HepG2 (cell line): ENCODE data around the gene C20orf144. TPM values are rescaled to one million over a fixed set of nuclear protein-coding genes. Genes with fewer than 3 reads are reported as not detected.
A peak's percentile ranks its signal among the peaks of the same experiment; 100 is the strongest.

Experiments
- DPF2 ChIP-seq: sonication (generic); formaldehyde crosslinking; IDR thresholded peaks from 2 replicates; pipeline ENCODE4 v1.4.0; 2020; ENCODE audit warnings: mild to moderate bottlenecking, low read depth, missing genetic modification reagents, borderline replicate concordance
- FOXM1 ChIP-seq: sonication (generic); formaldehyde crosslinking; IDR thresholded peaks from 2 replicates; pipeline ENCODE4 v1.5.0; 2020; ENCODE audit warnings: missing genetic modification reagents
- KDM1A ChIP-seq: IDR thresholded peaks from 2 replicates; pipeline ENCODE4 v1.6.1; 2016; ENCODE audit warnings: missing compliant biosample characterization
- MED1 ChIP-seq: sonication (generic); formaldehyde crosslinking; IDR thresholded peaks from 2 replicates; pipeline ENCODE4 v1.4.0; 2020; ENCODE audit warnings: missing genetic modification reagents
- MZF1 ChIP-seq: sonication (generic); formaldehyde crosslinking; IDR thresholded peaks from 2 replicates; pipeline ENCODE4 v1.8.1; 2023; ENCODE audit warnings: mild to moderate bottlenecking, missing genetic modification reagents, borderline replicate concordance
- NFE2 ChIP-seq: sonication (generic); formaldehyde crosslinking; IDR thresholded peaks from 2 replicates; pipeline ENCODE4 v1.4.0; 2020; ENCODE audit warnings: missing genetic modification reagents
- NFIC ChIP-seq: IDR thresholded peaks from 2 replicates; pipeline ENCODE4 v1.6.1; 2012; ENCODE audit warnings: mild to moderate bottlenecking, low read length, inconsistent platforms
- NONO ChIP-seq, 2 experiments: fragments of 450-650 bp in 1 of 2; sonication (generic) in 1 of 2; formaldehyde crosslinking in 1 of 2; IDR thresholded peaks in 1 of 2; conservative IDR thresholded peaks in 1 of 2; 2 replicates each; pipeline versions ENCODE4 v1.6.1 to v1.8.0; 2017 to 2022; ENCODE audit warnings: mild to moderate bottlenecking in 1 of 2, missing genetic modification reagents in 1 of 2, moderate library complexity in 1 of 2
- RFXAP ChIP-seq: sonication (generic); formaldehyde crosslinking; IDR thresholded peaks from 2 replicates; pipeline ENCODE4 v1.4.0; 2020; ENCODE audit warnings: missing genetic modification reagents, borderline replicate concordance
- SCMH1 ChIP-seq: sonication (generic); formaldehyde crosslinking; IDR thresholded peaks from 2 replicates; pipeline ENCODE4 v1.9.0; 2021; ENCODE audit warnings: missing genetic modification reagents, mild to moderate bottlenecking, borderline replicate concordance
- SETDB1 ChIP-seq: sonication (generic); formaldehyde crosslinking; IDR thresholded peaks from 2 replicates; pipeline ENCODE4 v1.5.1; 2020; ENCODE audit warnings: missing genetic modification reagents, mild to moderate bottlenecking, borderline replicate concordance
- SMYD3 ChIP-seq: sonication (generic); formaldehyde crosslinking; IDR thresholded peaks from 2 replicates; pipeline ENCODE4 v1.8.1; 2023; ENCODE audit warnings: mild to moderate bottlenecking, missing genetic modification reagents
- SOX13 ChIP-seq, 3 experiments: fragments of 450-650 bp in 1 of 3; sonication (generic) in 1 of 3; formaldehyde crosslinking in 1 of 3; IDR thresholded peaks in 2 of 3; conservative IDR thresholded peaks in 1 of 3; 2 replicates each; pipeline versions ENCODE4 v1.5.0 to v1.6.1; 2016 to 2020; ENCODE audit warnings: antibody characterized with exemption in 1 of 3, mild to moderate bottlenecking in 1 of 3, missing compliant biosample characterization in 1 of 3, missing genetic modification reagents in 1 of 3, moderate library complexity in 1 of 3
- TCF12 ChIP-seq, 2 experiments: fragments of 450-650 bp in 1 of 2; sonication (generic) in 1 of 2; formaldehyde crosslinking in 1 of 2; IDR thresholded peaks; 2 replicates each; pipeline versions ENCODE4 v1.6.1 to v1.8.0; 2017 to 2022; ENCODE audit warnings: antibody characterized with exemption in 1 of 2, mild to moderate bottlenecking in 1 of 2, missing genetic modification reagents in 1 of 2, moderate library complexity in 1 of 2
- TOPORS ChIP-seq: sonication (generic); formaldehyde crosslinking; IDR thresholded peaks from 2 replicates; pipeline ENCODE4 v1.8.0; 2023; ENCODE audit warnings: mild to moderate bottlenecking, missing genetic modification reagents
- ZIK1 ChIP-seq: sonication (generic); formaldehyde crosslinking; IDR thresholded peaks from 2 replicates; pipeline ENCODE4 v1.5.0; 2020; ENCODE audit warnings: mild to moderate bottlenecking, low read depth, missing genetic modification reagents, borderline replicate concordance
- ZNF546 ChIP-seq: sonication (generic); formaldehyde crosslinking; conservative IDR thresholded peaks from 2 replicates; pipeline ENCODE4 v1.8.1; 2023; ENCODE audit warnings: mild to moderate bottlenecking, missing genetic modification reagents
- ZNF749 ChIP-seq: sonication (generic); formaldehyde crosslinking; IDR thresholded peaks from 2 replicates; pipeline ENCODE4 v1.8.0; 2022; ENCODE audit warnings: mild to moderate bottlenecking, missing genetic modification reagents, moderate library complexity, borderline replicate concordance
- polyA plus RNA-seq, 8 experiments: library from polyadenylated mRNA; depleted of rRNA in 3 of 8; stranded (reverse) in 7 of 8; unstranded in 1 of 8; fragments of >200 nt; fragmentation: Illumina TruSeq in 4 of 8; extraction: Trizol in 4 of 8; gene quantifications; 2 replicates each; pipeline versions ENCODE4 v1.2.1 to v1.2.3, GENCODE V29; 2011 to 2016; ENCODE audit warnings: low read depth in 4 of 8, missing spikeins in 1 of 8, mixed read lengths in 1 of 8; ENCODE audit not compliant: insufficient read depth in 1 of 8
- total RNA-seq, 5 experiments: library from RNA; depleted of rRNA; stranded (reverse); fragments of >200 nt; fragmentation: Illumina TruSeq; extraction: Trizol; gene quantifications; 2 replicates each; pipeline ENCODE4 v1.2.3, GENCODE V29; 2016; ENCODE audit warnings: low read depth in 1 of 5
- TF ChIP-seq, protein P1 (sequence below): sonication (generic); formaldehyde crosslinking; IDR thresholded peaks from 2 replicates; pipeline ENCODE4 v1.9.0; 2021; ENCODE audit warnings: missing genetic modification reagents, mild to moderate bottlenecking, borderline replicate concordance
- TF ChIP-seq, protein P2 (sequence below): IDR thresholded peaks from 2 replicates; pipeline ENCODE4 v1.6.1; 2016; ENCODE audit warnings: missing biosample characterization, missing genetic modification reagents, low read depth
- TF ChIP-seq, protein P3 (sequence below): IDR thresholded peaks from 2 replicates; pipeline ENCODE4 v1.6.1; 2016; ENCODE audit warnings: missing genetic modification reagents, missing compliant biosample characterization
- TF ChIP-seq, protein P4 (sequence below): sonication (generic); formaldehyde crosslinking; IDR thresholded peaks from 2 replicates; pipeline ENCODE4 v1.8.0; 2022; ENCODE audit warnings: mild to moderate bottlenecking, missing genetic modification reagents, moderate library complexity
- TF ChIP-seq, protein P5 (sequence below): sonication (generic); formaldehyde crosslinking; IDR thresholded peaks from 2 replicates; pipeline ENCODE4 v1.5.1; 2020; ENCODE audit warnings: missing genetic modification reagents, mild to moderate bottlenecking, borderline replicate concordance

Gene C20orf144
- total and polyA plus RNA-seq, 2 of the 13 experiments (the other 11 are each of a cell fraction or from before 2014, with no cell fraction given), result 0.09 to 0.16 TPM

DNA sequence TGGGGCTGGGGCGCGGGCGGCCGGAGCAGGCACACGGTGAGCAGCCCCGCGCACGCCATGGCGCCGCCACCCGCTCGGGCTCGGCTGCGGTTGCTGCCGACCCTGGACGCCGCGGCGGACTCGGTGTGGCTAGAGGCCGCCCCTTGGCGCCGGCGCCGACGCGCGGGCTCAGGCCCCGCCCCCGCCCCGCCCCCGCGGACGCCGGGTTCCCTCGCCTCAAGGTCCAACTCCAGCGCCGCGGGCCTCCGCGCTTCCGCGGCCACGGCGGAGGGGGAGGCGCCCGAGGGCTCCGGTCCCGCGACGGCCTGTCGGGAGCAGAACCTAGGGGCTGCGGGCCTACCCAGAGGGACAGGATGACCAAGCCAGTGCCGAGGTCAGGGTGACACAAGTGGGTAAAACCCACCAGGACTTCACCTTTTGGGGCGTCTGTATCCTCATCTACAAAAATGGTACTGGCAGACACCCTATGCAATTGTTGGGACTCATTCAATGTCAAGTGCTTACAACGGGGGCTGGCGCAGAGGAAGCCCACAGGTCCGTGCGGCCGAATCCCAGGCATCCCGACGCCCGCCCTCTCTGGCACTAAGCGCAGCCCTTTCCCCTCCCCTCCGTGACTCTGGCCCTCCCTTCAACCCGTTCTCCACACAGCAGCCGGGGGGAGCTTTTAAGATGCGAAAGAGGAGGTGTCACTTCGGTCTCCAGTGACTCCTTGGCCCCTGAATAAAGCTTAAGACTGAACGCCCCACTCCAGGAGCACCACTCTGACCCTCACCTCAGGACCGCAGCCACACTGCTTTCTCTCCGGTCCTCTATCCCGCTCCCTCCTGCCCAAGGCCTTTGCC lies 12.4 kb downstream of the C20orf144 start, which contains the start of gene NECAB3 (continued):
- TF ChIP-seq, protein P1, sequence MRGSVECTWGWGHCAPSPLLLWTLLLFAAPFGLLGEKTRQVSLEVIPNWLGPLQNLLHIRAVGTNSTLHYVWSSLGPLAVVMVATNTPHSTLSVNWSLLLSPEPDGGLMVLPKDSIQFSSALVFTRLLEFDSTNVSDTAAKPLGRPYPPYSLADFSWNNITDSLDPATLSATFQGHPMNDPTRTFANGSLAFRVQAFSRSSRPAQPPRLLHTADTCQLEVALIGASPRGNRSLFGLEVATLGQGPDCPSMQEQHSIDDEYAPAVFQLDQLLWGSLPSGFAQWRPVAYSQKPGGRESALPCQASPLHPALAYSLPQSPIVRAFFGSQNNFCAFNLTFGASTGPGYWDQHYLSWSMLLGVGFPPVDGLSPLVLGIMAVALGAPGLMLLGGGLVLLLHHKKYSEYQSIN (CRISPR knock-in tag), result no peak
- TF ChIP-seq ZNF546 (CRISPR knock-in tag) (no peak), KDM1A (no peak), MED1 (CRISPR knock-in tag) (peak; percentile 54), TCF12 (IDR thresholded peaks at IDR 0.05) (no peak), TCF12 (CRISPR knock-in tag; IDR thresholded peaks at IDR 0.05) (peak; percentile 71), SCMH1 (CRISPR knock-in tag) (no peak), NONO (IDR thresholded peaks at IDR 0.05) (no peak), NONO (CRISPR knock-in tag; conservative IDR thresholded peaks at IDR 0.05) (peak; percentile 91), RFXAP (peak; percentile 91; the same call in 1 of the 2 replicates), NFIC (no peak; the same call in 1 of the 2 replicates), SMYD3 (CRISPR knock-in tag) (no peak), NFE2 (CRISPR knock-in tag) (no peak), TOPORS (peak; percentile 85; the same call in 1 of the 2 replicates), ZIK1 (CRISPR knock-in tag) (0 out of 2 replicates have a peak, but pooled peaks have one; percentile 57), DPF2 (no peak; the same call in 1 of the 2 replicates), SOX13 (IDR thresholded peaks at IDR 0.05) (peak; percentile 50; the same call in 1 of the 2 replicates), SOX13 (CRISPR knock-in tag; conservative IDR thresholded peaks at IDR 0.05 in 1 of 2, IDR thresholded peaks at IDR 0.05 in 1 of 2) (peak in 1 of 2 experiments; percentile 57; a peak in 2 of 4 replicates), SETDB1 (CRISPR knock-in tag) (no peak), FOXM1 (CRISPR knock-in tag) (no peak), ZNF749 (CRISPR knock-in tag) (no peak), MZF1 (no peak)
- TF ChIP-seq, protein P2, sequence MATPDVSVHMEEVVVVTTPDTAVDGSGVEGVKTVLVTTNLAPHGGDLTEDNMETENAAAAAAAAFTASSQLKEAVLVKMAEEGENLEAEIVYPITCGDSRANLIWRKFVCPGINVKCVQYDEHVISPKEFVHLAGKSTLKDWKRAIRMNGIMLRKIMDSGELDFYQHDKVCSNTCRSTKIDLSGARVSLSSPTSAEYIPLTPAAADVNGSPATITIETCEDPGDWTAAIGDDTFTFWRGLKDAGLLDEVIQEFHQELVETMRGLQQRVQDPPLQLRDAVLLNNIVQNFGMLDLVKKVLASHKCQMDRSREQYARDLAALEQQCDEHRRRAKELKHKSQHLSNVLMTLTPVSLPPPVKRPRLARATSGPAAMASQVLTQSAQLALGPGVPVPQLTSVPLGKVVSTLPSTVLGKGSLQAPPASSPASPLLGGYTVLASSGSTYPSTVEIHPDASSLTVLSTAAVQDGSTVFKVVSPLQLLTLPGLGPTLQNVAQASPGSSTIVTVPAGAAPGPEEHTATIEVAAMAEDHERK, result 0 out of 2 replicates have a peak, but pooled peaks have one; percentile 19
- TF ChIP-seq, protein P3, sequence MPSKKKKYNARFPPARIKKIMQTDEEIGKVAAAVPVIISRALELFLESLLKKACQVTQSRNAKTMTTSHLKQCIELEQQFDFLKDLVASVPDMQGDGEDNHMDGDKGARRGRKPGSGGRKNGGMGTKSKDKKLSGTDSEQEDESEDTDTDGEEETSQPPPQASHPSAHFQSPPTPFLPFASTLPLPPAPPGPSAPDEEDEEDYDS (CRISPR knock-in tag), result no peak
- TF ChIP-seq, protein P4, sequence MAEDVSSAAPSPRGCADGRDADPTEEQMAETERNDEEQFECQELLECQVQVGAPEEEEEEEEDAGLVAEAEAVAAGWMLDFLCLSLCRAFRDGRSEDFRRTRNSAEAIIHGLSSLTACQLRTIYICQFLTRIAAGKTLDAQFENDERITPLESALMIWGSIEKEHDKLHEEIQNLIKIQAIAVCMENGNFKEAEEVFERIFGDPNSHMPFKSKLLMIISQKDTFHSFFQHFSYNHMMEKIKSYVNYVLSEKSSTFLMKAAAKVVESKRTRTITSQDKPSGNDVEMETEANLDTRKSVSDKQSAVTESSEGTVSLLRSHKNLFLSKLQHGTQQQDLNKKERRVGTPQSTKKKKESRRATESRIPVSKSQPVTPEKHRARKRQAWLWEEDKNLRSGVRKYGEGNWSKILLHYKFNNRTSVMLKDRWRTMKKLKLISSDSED (CRISPR knock-in tag), result no peak
- TF ChIP-seq, protein P5, sequence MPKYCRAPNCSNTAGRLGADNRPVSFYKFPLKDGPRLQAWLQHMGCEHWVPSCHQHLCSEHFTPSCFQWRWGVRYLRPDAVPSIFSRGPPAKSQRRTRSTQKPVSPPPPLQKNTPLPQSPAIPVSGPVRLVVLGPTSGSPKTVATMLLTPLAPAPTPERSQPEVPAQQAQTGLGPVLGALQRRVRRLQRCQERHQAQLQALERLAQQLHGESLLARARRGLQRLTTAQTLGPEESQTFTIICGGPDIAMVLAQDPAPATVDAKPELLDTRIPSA (CRISPR knock-in tag), result no peak
